H1 (cell line): ENCODE results near the gene LACTB.

Experiments used
- GABPA ChIP-seq: IDR thresholded peaks from 2 replicates; pipeline ENCODE4 v1.6.1; 2011; ENCODE audit warnings: mild to moderate bottlenecking, low read length, moderate library complexity, borderline replicate concordance; ENCODE audit not compliant: insufficient read depth
- POLR2AphosphoS5 ChIP-seq: IDR thresholded peaks from 2 replicates; pipeline ENCODE4 v1.6.1; 2011; ENCODE audit warnings: low read depth, low read length
- RAD21 ChIP-seq, 2 experiments: IDR thresholded peaks in 1 of 2; conservative IDR thresholded peaks in 1 of 2; 2 replicates each; pipeline ENCODE4 v1.6.1; 2011; ENCODE audit warnings: low read depth in 2 of 2, low read length in 2 of 2, improper control_type of control experiment in 1 of 2, inconsistent platforms in 1 of 2, mild to moderate bottlenecking in 1 of 2, moderate library complexity in 1 of 2
- RNF2 ChIP-seq: fragments of 200-900, 300-1000 bp; sonication (generic); IDR thresholded peaks from 2 replicates; pipeline ENCODE4 v1.7.1; 2016; ENCODE audit warnings: borderline replicate concordance, low read depth, mild to moderate bottlenecking, antibody characterized with exemption, low read length; ENCODE audit not compliant: poor library complexity, severe bottlenecking; ENCODE audit errors: missing control alignments
- SP1 ChIP-seq: IDR thresholded peaks from 2 replicates; pipeline ENCODE4 v1.6.1; 2011; ENCODE audit warnings: low read depth, low read length
- TAF1 ChIP-seq: IDR thresholded peaks from 2 replicates; pipeline ENCODE4 v1.6.1; 2011; ENCODE audit warnings: mild to moderate bottlenecking, low read depth, low read length
- USF2 ChIP-seq: IDR thresholded peaks from 2 replicates; pipeline ENCODE4 v1.6.1; 2011; ENCODE audit warnings: low read length, improper control_type of control experiment
- TF ChIP-seq, protein P1 (sequence below), 3 experiments: IDR thresholded peaks; 1 replicate in 2 of 3; 2 replicates in 1 of 3; pipeline versions ENCODE4 v1.5.1 to v1.6.1; 2011; ENCODE audit warnings: low read length in 3 of 3, mild to moderate bottlenecking in 3 of 3, inconsistent platforms in 2 of 3, low read depth in 1 of 3, moderate library complexity in 1 of 3; ENCODE audit not compliant: insufficient read depth in 1 of 3; ENCODE audit errors: control extremely low read depth in 1 of 3

DNA sequence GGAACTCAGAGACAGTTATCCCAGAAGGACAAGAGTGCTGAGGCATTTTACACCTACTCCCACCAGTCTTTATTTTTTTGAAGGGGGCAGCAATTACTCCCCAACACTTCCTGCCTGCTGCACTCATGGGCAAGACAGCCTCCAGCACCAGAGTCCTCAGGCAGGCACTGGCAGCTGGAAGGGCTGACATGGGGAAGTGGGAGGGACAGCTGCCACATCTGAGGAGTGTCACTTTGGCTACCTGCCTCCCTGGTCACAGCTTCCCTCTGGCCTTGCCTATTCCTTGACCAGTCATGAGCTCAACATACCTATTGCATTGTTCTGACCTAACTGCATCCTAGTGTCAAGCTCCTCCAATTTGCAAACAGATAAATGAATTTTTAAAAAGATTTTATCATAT, 10.2 kb upstream of the LACTB start:
- no peak for TF ChIP-seq SP1
- TF ChIP-seq GABPA: no peak
- TF ChIP-seq, protein P1, sequence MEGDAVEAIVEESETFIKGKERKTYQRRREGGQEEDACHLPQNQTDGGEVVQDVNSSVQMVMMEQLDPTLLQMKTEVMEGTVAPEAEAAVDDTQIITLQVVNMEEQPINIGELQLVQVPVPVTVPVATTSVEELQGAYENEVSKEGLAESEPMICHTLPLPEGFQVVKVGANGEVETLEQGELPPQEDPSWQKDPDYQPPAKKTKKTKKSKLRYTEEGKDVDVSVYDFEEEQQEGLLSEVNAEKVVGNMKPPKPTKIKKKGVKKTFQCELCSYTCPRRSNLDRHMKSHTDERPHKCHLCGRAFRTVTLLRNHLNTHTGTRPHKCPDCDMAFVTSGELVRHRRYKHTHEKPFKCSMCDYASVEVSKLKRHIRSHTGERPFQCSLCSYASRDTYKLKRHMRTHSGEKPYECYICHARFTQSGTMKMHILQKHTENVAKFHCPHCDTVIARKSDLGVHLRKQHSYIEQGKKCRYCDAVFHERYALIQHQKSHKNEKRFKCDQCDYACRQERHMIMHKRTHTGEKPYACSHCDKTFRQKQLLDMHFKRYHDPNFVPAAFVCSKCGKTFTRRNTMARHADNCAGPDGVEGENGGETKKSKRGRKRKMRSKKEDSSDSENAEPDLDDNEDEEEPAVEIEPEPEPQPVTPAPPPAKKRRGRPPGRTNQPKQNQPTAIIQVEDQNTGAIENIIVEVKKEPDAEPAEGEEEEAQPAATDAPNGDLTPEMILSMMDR (IDR thresholded peaks at IDR 0.05; ENCODE audit: control extremely low read depth in 1 of 3, insufficient read depth in 1 of 3, low read depth in 1 of 3, low read length in 3 of 3): no peak
- no peak for TF ChIP-seq POLR2AphosphoS5
- TF ChIP-seq RAD21 (IDR thresholded peaks at IDR 0.05 in 1 of 2, conservative IDR thresholded peaks at IDR 0.05 in 1 of 2; ENCODE audit: low read depth in 2 of 2, low read length in 2 of 2): no peak
- TF ChIP-seq TAF1: no peak
- no peak for TF ChIP-seq RNF2
- TF ChIP-seq USF2: no peak
